HG02840 (cell line): ENCODE data around the gene PEX5L.

ENCODE experiments used
- ATAC-seq: cut with Tn5 transposase; IDR thresholded peaks from one replicate; pipeline ENCODE4 v1.9.1; 2021; ENCODE audit warnings: mild to moderate bottlenecking, moderate library complexity, moderate number of reproducible peaks; ENCODE audit not compliant: unreplicated experiment, low FRiP score

PEX5L gene

DNA sequence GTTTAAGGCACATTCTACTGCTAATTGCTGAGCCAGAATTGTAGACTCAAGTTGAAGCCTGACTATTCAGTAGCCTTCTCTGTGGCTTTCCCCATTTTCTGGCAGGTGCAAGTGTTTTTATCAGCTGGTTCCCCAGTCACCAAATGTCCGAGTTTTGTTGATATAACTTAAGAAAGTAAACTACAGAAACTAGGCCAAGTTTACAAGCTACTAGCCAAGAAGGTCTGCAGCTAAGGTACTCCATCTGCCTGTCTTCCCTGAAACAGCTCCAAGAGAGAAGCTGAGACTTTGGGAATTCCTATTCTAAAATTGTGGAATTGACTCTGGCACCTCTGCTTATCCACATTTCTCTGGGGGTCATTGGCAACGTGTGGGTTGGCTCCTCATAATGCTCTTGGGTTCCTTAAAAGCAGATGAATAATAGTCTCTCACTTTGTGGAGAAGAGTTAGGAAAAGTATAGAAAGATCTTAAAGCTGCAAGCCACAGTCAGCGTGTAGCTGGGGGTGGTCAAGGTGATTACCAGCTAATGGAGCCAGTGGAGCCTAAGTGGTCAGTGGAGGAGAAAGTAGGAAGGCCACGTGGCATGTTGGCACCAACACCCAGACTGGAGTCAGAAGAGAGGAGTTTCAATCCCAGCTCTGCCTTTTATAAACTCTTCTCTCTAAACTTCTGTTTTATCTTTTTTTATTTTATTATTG, 128.8 kb downstream of the PEX5L start:
- ATAC-seq: no peak

DNA sequence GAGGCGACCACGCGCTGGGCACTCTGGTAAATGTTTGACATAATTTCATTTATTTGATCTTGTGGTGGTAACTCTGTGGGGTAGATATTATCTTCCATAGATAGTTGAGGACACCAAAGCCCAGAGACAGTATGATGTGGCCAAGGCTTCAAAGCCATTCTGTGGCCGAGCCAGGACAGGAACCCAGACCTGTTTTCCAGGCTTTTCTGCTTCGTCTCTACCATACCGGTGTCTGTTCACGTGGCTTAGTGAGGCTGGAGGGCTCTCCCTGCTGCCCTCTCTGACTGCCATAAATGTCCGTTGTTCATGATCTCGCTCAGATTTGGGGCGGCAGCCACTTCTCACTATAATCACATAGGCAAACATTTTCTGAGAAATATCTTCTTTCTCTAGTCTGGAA, 134.7 kb downstream of the PEX5L start:
- ATAC-seq: no peak

DNA sequence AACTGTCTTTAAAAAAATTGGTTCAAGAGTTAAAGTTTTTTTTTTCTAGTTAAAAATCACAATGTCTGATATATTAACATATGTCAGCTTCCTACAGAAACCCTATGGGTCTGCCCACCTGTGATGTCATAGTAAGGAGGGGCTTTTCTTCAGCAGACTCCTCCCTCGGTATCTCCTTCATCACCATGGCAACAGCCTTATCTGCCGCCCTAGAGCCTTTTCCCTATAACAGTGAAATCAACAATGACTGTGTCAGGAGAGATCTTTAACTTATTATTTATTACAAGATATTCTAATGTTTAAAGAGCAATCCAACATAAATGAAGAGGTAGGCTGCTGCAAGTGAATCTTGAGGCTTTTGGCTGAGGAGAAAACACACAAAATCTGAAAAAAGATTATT, 138.7 kb downstream of the PEX5L start:
- peak; percentile 74 for ATAC-seq

- ATAC-seq: no peak
Measured at GRCh38 chr3:179897231-179897630, 139.5 kb downstream of the PEX5L start.

- ATAC-seq: no peak
Measured at GRCh38 chr3:179896507-179896906, 140.2 kb downstream of the PEX5L start.

DNA sequence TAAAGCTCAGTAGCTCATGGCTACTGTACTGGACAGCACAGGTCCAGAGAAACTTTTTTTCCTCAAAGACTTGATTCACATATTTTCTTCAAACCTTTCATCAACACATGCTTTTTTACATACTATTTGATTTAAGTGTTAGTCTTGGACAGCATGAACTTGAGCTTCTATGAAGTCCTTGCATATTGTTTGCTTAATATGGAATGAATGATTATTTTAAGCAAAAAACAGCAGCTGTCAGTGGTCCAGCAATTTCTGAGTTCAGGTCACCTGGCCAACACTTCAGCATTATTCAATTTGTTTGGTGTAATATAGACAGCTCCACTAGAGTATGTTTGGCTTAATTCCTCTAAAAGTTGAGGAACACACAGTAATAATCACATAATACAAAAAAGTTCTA, 141.4 kb downstream of the PEX5L start:
- ATAC-seq: no peak

DNA sequence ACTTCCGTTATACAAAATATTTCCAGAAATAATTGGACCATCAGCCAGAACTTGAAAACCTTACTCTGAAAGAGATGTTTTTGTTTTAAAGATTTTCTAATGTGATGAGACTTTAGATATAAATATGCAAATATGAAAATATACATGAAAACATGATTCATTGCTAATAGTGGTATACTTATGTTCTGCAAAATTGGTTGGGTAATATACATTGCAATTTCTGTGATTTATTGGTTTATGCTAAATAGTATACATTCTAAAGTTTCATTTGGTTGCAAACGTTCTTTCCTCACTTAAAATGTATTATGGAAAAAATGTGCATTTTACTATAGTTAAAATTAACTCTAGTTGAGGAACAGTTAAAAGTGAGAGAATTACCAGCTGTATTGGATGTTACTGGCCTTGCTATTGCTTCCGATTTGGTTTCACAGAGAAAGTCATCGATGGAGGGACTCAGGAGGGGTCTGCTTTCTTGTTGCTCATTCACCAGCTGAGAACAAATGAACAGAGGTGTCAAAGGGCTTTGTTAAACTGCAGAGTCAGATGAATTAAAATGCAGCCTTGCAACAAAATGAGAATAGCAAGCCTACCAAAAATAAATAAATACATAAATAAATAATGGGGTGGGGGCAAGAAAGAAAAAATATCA, 149.3 kb downstream of the PEX5L start:
- ATAC-seq: no peak

- no peak for ATAC-seq
Measured at GRCh38 chr3:179885950-179886349, 150.8 kb downstream of the PEX5L start.

GRCh38 chr3:179884136-179884535, 152.6 kb downstream of the PEX5L start:
- ATAC-seq: no peak

DNA sequence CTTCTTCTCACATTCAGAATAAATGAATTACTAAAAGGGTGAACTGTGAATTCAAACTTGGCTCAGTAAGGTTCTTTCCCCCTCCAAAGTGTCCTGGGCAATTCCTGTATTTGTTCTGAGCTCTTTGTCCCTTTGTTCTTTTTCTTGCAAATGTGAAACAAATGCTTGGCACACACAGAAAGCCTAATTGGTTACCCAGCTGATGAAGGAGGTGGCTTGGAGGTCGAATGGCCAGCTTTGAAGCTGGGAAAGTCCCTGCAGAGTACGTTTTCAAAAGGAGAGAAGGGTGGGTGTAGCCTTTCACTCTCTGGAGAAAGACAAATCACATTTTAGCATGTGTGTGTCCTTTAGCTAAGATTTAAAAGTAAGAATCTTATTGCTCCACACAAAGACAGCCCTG, 154.4 kb downstream of the PEX5L start:
- ATAC-seq: peak; percentile 68

GRCh38 chr3:179881791-179882190, 154.9 kb downstream of the PEX5L start:
- ATAC-seq: no peak

GRCh38 chr3:179880868-179881267, 155.9 kb downstream of the PEX5L start:
- no peak for ATAC-seq

DNA sequence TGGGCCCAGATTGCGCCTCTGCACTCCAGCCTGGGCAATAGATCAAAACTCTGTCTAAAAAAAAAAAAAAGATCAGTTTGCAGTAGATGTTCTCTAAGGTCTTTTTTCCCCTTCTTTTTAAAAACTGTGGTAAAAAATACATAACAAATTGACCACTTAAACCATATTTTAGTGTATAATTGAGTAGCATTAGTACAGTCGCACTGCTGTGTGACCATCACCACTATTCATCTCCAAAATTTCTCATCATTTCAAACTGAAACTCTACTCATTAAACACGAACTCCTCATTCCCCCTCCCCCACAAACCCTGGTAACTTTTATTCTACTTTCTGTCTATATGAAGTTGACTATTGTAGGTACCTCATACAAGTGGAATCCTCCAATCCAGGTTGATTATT, 160.3 kb downstream of the PEX5L start:
- ATAC-seq: no peak

DNA sequence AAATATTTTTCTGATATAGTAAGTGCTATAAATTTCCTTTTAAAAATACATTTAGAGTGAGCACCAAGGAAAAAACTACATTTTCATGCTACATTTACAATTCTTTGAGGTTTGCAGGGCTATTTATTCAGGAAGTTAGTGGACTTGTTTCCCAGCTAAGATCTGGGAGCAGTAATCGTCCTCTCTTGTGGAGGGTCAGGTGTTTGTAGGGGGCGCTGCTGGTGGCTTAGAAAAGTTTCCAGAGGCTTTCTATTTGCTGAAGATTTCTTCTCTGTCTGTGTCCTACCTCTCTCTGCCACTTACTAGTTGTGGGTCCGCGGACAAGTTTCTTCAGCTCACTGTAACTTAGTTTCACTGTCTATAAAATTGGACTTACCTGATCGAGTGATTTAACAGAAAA, 163.9 kb downstream of the PEX5L start:
- no peak for ATAC-seq

DNA sequence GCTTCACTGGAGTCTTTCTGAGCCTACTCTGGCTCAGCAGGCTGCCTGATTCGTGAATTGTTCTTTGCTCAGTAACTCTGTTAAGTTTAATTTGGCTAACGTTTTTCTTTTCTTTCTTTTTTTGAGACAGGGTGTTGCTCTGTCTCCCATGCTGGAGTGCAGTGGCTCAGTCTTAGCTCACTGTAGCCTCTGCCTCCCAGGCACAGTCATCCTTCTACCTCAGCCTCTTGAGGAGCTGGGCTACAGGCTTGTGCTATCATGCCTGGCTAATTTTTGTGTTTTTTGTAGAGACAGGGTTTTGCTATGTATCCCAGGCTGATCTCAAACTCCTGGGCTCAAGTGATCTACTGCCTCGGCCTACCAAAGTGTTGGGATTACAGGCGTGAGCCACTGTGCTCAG, 165.0 kb downstream of the PEX5L start:
- ATAC-seq: no peak

GRCh38 chr3:179868715-179869114, 168.0 kb downstream of the PEX5L start:
- ATAC-seq: no peak

DNA sequence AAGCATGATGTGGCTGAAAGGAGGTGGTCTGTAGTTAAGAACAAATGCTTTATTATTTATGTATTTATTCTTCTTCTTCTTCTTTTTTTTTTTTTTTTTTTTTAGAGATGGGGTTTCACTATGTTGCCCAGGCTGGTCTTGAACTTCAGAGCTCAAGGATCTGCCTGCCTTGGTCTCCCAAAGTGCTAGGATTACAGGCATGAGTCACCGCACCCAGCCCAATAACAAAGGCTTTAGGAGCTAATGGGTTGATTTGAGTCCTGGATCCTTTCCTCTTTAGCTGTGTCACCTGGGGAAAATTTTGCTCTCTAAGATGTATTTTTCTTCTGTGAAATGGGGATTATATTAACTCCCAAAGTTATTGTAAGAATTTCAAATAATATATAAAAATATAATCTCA, 168.8 kb downstream of the PEX5L start:
- ATAC-seq: no peak

DNA sequence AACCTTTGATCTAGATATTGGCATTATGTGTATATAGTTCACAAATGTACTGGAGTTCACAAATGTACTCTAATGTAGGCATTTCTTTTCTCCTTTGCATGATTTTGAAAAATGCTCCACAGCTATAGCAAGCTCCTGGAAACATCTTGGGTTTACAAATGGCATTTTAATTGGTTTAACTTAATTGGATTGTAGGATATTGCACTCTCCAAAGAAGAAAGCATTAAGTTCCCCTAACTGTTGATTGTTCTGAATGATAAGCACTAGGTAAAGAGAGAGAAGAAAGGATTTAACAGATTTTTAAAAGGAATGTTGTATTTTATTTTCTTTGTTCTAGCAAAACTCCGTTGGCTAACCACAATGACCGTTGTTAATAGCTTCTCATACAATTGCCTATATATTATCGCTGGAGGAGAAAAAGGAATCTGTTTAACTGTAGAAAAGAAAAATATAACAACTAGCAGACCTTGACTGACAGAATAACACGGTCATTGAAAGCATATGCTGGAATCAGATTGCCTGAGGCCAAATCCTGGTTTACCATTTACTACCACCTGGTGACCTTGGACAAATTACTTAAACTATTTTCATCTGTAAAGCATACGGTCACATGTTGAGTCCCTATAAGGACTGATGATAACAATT, 170.8 kb downstream of the PEX5L start:
- no peak for ATAC-seq

GRCh38 chr3:179861953-179862352, 174.8 kb downstream of the PEX5L start:
- ATAC-seq: no peak

GRCh38 chr3:179861292-179861691, 175.4 kb downstream of the PEX5L start:
- no peak for ATAC-seq

GRCh38 chr3:179860275-179861107, 176.2 kb downstream of the PEX5L start:
- ATAC-seq: no peak
